Naive thymus-derived CD4-positive, alpha-beta T cell (primary cell): Measurements from ENCODE around the gene PPBP. TPM values are rescaled to one million over a fixed set of nuclear protein-coding genes. Genes with fewer than 3 reads are reported as not detected.

ENCODE experiments used
- ATAC-seq: fragments of 150-1000 bp; cut with Tn5 transposase; 2 replicates; pipeline ENCODE4 v1.10.0; 2021; ENCODE audit warnings: mild to moderate bottlenecking, moderate library complexity
- CTCF ChIA-PET: fragments of 350-600 bp; sonication (Branson Sonifier 250); formaldehyde crosslinking; loops from one replicate; lab custom pipeline; 2021; ENCODE audit warnings: antibody characterized with exemption; lab: Charles Lee
- POLR2A ChIA-PET: fragments of 350-600 bp; sonication (Branson Sonifier 250); formaldehyde crosslinking; loops from one replicate; lab custom pipeline; 2021; ENCODE audit warnings: antibody characterized with exemption, inconsistent platforms; lab: Charles Lee
- DNase-seq, 9 donors: peaks; one replicate each; pipeline versions ENCODE4 v3.0.0 to v3.0.0-alpha.2; 2020 to 2022; ENCODE audit warnings: mixed read lengths in 1 of 9
- H3K27ac ChIP-seq: one replicate; pipeline ENCODE4 v1.7.0; 2013; ENCODE audit warnings: mild to moderate bottlenecking, low read depth, low read length, moderate library complexity
- H3K27me3 ChIP-seq, 2 donors: one replicate each; pipeline ENCODE4 v1.7.0; 2013; ENCODE audit warnings: low read length in 2 of 2, mild to moderate bottlenecking in 2 of 2, moderate library complexity in 2 of 2; ENCODE audit not compliant: control insufficient read depth in 2 of 2, insufficient read depth in 2 of 2
- H3K36me3 ChIP-seq, 3 experiments: 1 replicate in 2 of 3; 2 replicates in 1 of 3; pipeline ENCODE4 v1.7.0; 2013; ENCODE audit warnings: low read length in 3 of 3, mild to moderate bottlenecking in 3 of 3, moderate library complexity in 1 of 3; ENCODE audit not compliant: insufficient read depth in 3 of 3, control insufficient read depth in 2 of 3
- H3K4me1 ChIP-seq, 2 donors: one replicate each; pipeline ENCODE4 v1.7.0; 2013; ENCODE audit warnings: low read length in 2 of 2, mild to moderate bottlenecking in 2 of 2, moderate library complexity in 1 of 2; ENCODE audit not compliant: control insufficient read depth in 2 of 2, insufficient read depth in 2 of 2
- H3K4me3 ChIP-seq: 2 replicates; pipeline ENCODE4 v1.7.0; 2013; ENCODE audit warnings: mild to moderate bottlenecking, low read length
- H3K9me3 ChIP-seq, 3 experiments: 1 replicate in 2 of 3; 2 replicates in 1 of 3; pipeline ENCODE4 v1.7.0; 2013; ENCODE audit warnings: low read length in 3 of 3; ENCODE audit not compliant: control insufficient read depth in 2 of 3
- H3K27ac Mint-ChIP-seq, 9 donors: one replicate each; pipeline ENCODE4 v1.8.0; 2020 to 2022; ENCODE audit warnings: mixed read lengths in 9 of 9, mild to moderate bottlenecking in 8 of 9, moderate library complexity in 5 of 9, inconsistent platforms in 2 of 9
- H3K27me3 Mint-ChIP-seq, 5 donors: one replicate each; pipeline ENCODE4 v1.8.0; 2021 to 2022; ENCODE audit warnings: mixed read lengths in 5 of 5, mild to moderate bottlenecking in 1 of 5
- H3K36me3 Mint-ChIP-seq, 5 donors: one replicate each; pipeline ENCODE4 v1.8.0; 2020 to 2022; ENCODE audit warnings: mixed read lengths in 5 of 5, mild to moderate bottlenecking in 3 of 5, inconsistent platforms in 1 of 5
- H3K4me1 Mint-ChIP-seq, 7 donors: one replicate each; pipeline ENCODE4 v1.8.0; 2020 to 2022; ENCODE audit warnings: mixed read lengths in 7 of 7, mild to moderate bottlenecking in 3 of 7, inconsistent platforms in 1 of 7
- H3K4me3 Mint-ChIP-seq, 10 donors: one replicate each; pipeline ENCODE4 v1.8.0; 2020 to 2022; ENCODE audit warnings: mild to moderate bottlenecking in 10 of 10, mixed read lengths in 10 of 10, moderate library complexity in 6 of 10, inconsistent platforms in 2 of 10
- H3K9me3 Mint-ChIP-seq, 11 donors: one replicate each; pipeline ENCODE4 v1.8.0; 2020 to 2022; ENCODE audit warnings: mixed read lengths in 11 of 11, mild to moderate bottlenecking in 4 of 11, inconsistent platforms in 1 of 11, moderate library complexity in 1 of 11
- intact Hi-C, 2 donors: fragments of 100-400 bp; cut with micrococcal nuclease; formaldehyde crosslinking; loops; one replicate each; pipeline ENCODE4 v1.15.1; 2023
- polyA plus RNA-seq, 2 donors: library from polyadenylated mRNA; unstranded; fragments of 300-500 nt; fragmentation: Illumina TruSeq; gene quantifications; one replicate each; pipeline ENCODE4 v1.2.3, GENCODE V29; 2021
- total RNA-seq, 6 experiments: library from RNA in 5 of 6; stranded (reverse) in 5 of 6; gene quantifications; 1 replicate in 5 of 6; 2 replicates in 1 of 6; pipeline ENCODE4 v1.2.3 and lab custom pipeline; 2021 to 2026

Gene PPBP
- total and polyA plus RNA-seq, 7 experiments from 2014 or later = 3.3 to 34.9 TPM; not detected in 5

- H3K27ac Mint-ChIP-seq = no peak overlapping the region
- ChIA-PET CTCF (no interaction called here), POLR2A (no interaction called here)
- peaks cover 0 to 16% (median 3%) of the 10 kb centered on the region in 5 donors for H3K27me3 Mint-ChIP-seq
- Histone ChIP-seq H3K4me3 (no peak overlapping the region), H3K27ac (no peak overlapping the region), H3K36me3 (no peaks in the 10 kb centered on the region), H3K27me3 (no peaks in the 10 kb centered on the region), H3K9me3 (no peaks in the 10 kb centered on the region), H3K4me1 (no peaks in the 10 kb centered on the region)
- H3K4me1 Mint-ChIP-seq = no peaks in the 10 kb centered on the region
- no peak overlapping the region for H3K4me3 Mint-ChIP-seq
- no peak for DNase-seq
- intact Hi-C loops = no loop called here
- peaks cover 0 to 13% (median 0%) of the 10 kb centered on the region in 11 donors for H3K9me3 Mint-ChIP-seq
- no peaks in the 10 kb centered on the region for H3K36me3 Mint-ChIP-seq
- no peak for ATAC-seq
Measured at GRCh38 chr4:73936969-73937368, 51.0 kb downstream of the PPBP start.

Other genes starting within 250 kb of the PPBP start
- gene CXCL8, start 247.6 kb downstream of the PPBP start, total RNA-seq = 100 to 1,000 TPM in 2 of 5 experiments, 1 to 10 TPM in 3; 1.8 to 501 (median 4.4) TPM
- gene CXCL8, start 247.6 kb downstream of the PPBP start, polyA plus RNA-seq = under 1 TPM in 1 of 2 donors, not detected in 1; 0.20 TPM
- gene CXCL6, start 151.5 kb downstream of the PPBP start, total RNA-seq = not detected
- gene CXCL6, start 151.5 kb downstream of the PPBP start, polyA plus RNA-seq = not detected
- not detected for gene PF4V1, start 134.9 kb downstream of the PPBP start, total RNA-seq
- not detected for gene PF4V1, start 134.9 kb downstream of the PPBP start, polyA plus RNA-seq
- gene CXCL1, start 118.8 kb downstream of the PPBP start, total RNA-seq = 1 to 10 TPM in 1 of 5 experiments, under 1 TPM in 1, not detected in 3; 0.56 to 3.3 TPM
- gene CXCL1, start 118.8 kb downstream of the PPBP start, polyA plus RNA-seq = not detected
- gene PF4, start 6.2 kb downstream of the PPBP start, total RNA-seq = 10 to 100 TPM in 1 of 5 experiments, under 1 TPM in 1, not detected in 3; 0.72 to 13.2 TPM
- gene PF4, start 6.2 kb downstream of the PPBP start, polyA plus RNA-seq = not detected
- under 1 TPM in 1 of 5 experiments, not detected in 4; 0.29 TPM for gene CXCL5, start 10.5 kb upstream of the PPBP start, total RNA-seq
- gene CXCL5, start 10.5 kb upstream of the PPBP start, polyA plus RNA-seq = not detected
- 10 to 100 TPM in 1 of 5 experiments, 1 to 10 TPM in 1, under 1 TPM in 1, not detected in 2; 0.92 to 15.3 (median 3.0) TPM for gene CXCL3, start 50.5 kb upstream of the PPBP start, total RNA-seq
- gene CXCL3, start 50.5 kb upstream of the PPBP start, polyA plus RNA-seq = not detected
- 10 to 100 TPM in 2 of 5 experiments, under 1 TPM in 2, not detected in 1; 0.51 to 77.6 (median 13.6) TPM for gene CXCL2, start 111.0 kb upstream of the PPBP start, total RNA-seq
- not detected for gene CXCL2, start 111.0 kb upstream of the PPBP start, polyA plus RNA-seq
- 10 to 100 TPM in 4 of 5 experiments, 1 to 10 TPM in 1; 7.5 to 13.7 (median 10.4) TPM for gene MTHFD2L, start 169.9 kb upstream of the PPBP start, total RNA-seq
- gene MTHFD2L, start 169.9 kb upstream of the PPBP start, polyA plus RNA-seq = 1 to 10 TPM; 2.3 to 8.1 TPM